Subcutaneous adipose tissue (tissue), 4 donors: ENCODE measurements around the gene RHBDF2. TPM values are rescaled to one million over a fixed set of nuclear protein-coding genes. Genes with fewer than 3 reads are reported as not detected.

Experiments used
- CTCF ChIP-seq: fragments of 450-650 bp; IDR thresholded peaks from one replicate; pipeline ENCODE4 v1.5.1; 2016; ENCODE audit warnings: low read depth, mild to moderate bottlenecking, control low read depth, antibody characterized with exemption, moderate library complexity
- total RNA-seq, 4 donors: library from RNA; depleted of rRNA; stranded (reverse); fragments of >200 nt; gene quantifications; one replicate each; pipeline ENCODE4 v1.1.0, GENCODE V29; 2016

RHBDF2 gene
- total RNA-seq, 4 donors from 2014 or later = 23.2 to 68.0 (median 37.2) TPM

DNA sequence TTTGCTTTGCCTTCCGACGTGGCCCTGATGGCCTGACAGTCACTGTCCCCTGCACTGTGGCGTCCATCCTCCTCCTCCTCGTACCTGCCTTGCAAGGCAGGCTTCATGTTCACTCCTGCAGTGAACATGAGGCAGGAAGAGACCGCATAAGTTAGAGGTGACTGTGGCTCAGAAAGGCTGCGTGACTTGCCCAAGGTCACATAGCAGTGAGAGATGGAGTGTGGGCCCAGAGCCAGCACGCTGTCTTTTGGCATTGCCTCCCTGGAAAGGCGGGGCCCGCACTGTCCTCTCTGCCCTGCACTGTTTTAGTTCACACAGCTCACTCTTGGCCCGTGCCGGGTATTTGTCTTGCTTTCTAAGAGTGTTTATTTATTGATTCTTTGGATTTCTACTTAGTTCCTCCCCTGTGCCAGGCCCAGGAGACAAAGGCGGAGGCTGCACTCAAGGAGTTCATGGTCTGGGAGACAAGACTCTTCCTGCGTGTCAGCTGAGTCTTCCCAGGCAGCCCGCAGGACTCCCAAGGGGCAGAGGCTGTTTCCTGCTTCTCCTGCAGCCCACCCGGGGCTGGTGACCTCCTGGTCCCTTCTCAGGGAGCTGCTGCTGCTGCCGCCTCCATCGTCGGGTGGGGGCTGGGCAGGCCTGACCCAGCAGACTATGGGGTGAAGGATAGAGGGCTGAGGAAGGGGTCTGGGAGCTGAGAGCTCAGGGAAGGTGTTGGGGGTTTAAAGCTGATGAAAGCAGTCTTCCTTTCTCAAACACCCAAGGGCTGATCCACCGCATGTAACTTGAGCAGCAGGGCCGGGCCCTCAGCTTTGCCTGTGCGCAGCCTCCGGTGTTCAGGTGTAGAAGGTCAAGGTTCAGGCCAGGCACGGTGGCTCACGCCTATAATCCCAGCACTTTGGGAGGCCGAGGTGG is 23.6 kb upstream of the RHBDF2 start:
- no peak for TF ChIP-seq CTCF

DNA sequence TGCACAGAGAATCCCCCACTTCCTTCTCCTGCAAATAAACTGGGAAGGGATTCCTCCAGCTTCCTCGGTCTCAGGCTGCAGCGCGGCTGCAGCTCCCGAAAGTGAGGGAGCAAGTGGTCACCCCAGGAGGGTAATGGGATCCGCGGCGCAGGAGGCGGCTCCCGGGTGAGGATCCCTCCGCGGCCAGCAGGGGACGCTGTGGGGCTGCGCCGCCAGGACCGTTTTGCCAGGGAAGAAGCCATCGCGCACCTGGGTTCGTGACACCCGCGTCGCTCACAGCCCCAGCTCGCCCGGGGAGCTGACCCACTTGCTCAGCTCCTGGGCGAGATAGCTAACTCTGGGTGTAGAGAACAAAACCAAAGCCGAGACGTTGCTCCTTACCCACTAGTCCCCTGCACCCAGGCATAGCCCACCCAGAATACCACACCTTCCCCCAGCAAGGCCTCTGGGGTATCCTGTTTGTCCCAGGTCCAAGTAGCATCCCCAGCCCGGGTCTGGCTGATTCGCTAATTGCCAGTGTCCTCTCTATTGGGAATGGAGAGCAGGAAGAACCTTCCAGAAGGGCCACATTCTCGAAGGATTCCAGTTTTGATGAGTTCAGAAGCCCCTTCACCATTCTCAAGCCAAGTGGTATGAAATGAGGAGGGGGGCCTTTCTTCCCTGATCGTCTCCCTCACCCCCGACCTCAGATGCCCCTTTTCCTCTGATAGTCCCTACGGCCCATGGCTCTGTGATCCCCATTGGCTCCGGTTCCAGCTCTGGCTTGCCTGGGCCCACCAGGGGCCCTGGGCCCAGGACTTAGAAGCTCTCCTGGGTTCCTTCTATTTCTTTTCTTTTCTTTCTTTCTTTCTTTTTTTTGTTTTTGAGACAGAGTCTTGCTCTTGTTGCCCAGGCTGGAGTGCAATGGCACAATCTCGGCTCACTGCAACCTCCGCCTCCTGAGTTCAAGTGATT is 22.1 kb upstream of the RHBDF2 start:
- no peak for TF ChIP-seq CTCF

DNA sequence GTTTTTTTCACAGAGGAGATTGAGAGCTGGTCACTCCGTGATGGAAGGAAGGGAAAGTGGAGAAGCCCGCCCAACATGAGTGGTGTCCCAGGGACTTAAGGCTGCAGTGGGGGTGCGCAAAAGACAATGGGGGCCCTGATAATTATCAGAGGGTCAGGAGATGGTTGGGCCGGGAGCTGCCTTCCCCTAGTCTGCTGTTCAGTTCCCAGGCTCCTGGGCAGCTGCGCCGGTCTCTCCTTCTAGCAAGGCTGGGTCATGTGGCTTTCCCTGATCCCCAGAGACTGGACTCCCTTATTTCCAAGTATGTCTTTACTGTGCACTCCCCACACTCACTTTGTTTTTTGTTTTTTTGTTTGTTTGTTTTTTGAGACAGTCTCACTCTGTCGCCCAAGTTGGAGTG is 20.0 kb upstream of the RHBDF2 start:
- TF ChIP-seq CTCF = no peak

- no peak for TF ChIP-seq CTCF
These were observed 18.1 kb upstream of the RHBDF2 start for GRCh38 chr17:76519048-76519966.

- TF ChIP-seq CTCF = no peak
These were observed 16.4 kb upstream of the RHBDF2 start for GRCh38 chr17:76517638-76518038.

DNA sequence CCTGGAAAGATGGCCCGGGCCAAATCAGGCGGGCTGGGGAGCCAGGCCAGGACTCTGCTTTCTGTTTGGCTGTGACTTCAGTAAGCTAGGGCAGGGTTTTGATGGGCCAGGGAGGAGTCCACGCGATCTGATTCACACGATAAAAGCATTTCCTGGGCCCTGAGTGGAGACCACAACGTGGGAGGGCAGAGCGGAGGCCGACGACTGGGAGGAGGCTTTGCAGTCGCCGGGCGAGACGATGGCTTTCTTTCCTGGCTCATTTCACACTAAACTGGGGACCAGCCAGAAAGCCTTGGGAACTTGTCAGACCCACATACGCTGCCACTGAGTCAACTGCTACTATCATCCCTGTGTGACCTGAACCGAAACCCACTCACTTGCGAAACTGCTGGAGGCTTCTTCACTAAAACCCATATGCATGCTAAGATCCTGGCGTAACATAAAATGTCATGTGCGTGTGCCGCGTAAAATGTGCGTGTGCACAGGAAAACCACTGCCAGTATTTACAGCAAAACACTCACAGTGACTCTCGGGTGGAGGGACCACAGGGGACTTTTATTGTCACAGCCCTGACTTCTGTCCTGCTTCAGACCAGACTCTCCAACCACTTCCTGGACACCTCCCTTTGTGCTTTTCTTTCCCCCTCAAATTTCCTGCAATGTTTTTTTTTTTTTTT is 14.2 kb upstream of the RHBDF2 start:
- TF ChIP-seq CTCF = no peak
